ENCODE measurements around the gene PCDHA1.

- TF ChIP-seq, protein P1, sequence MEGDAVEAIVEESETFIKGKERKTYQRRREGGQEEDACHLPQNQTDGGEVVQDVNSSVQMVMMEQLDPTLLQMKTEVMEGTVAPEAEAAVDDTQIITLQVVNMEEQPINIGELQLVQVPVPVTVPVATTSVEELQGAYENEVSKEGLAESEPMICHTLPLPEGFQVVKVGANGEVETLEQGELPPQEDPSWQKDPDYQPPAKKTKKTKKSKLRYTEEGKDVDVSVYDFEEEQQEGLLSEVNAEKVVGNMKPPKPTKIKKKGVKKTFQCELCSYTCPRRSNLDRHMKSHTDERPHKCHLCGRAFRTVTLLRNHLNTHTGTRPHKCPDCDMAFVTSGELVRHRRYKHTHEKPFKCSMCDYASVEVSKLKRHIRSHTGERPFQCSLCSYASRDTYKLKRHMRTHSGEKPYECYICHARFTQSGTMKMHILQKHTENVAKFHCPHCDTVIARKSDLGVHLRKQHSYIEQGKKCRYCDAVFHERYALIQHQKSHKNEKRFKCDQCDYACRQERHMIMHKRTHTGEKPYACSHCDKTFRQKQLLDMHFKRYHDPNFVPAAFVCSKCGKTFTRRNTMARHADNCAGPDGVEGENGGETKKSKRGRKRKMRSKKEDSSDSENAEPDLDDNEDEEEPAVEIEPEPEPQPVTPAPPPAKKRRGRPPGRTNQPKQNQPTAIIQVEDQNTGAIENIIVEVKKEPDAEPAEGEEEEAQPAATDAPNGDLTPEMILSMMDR (IDR thresholded peaks at IDR 0.05): peak; percentile 8 to 55 (median 31)
- no peak for TF ChIP-seq POLR2A (IDR thresholded peaks at IDR 0.05)
Observed at GRCh38 chr5:140868721-140869554, 83.0 kb downstream of the PCDHA1 start, which contains the start of gene PCDHA11.

All from body of pancreas (tissue), 4 donors.